GM11168 (cell line): ENCODE measurements around the gene PARP12.

ENCODE experiments used
- in situ Hi-C: fragments of 300-500 bp; cut with MboI; formaldehyde crosslinking; loops from one replicate; pipeline ENCODE4 v1.12.0; 2022; ENCODE audit warnings: low sequenced_read_pairs; ENCODE audit not compliant: unreplicated experiment

The PARP12 gene

GRCh38 chr7:139976838-139977656 is 85.7 kb downstream of the PARP12 start:
- in situ Hi-C loops: no loop called here

DNA sequence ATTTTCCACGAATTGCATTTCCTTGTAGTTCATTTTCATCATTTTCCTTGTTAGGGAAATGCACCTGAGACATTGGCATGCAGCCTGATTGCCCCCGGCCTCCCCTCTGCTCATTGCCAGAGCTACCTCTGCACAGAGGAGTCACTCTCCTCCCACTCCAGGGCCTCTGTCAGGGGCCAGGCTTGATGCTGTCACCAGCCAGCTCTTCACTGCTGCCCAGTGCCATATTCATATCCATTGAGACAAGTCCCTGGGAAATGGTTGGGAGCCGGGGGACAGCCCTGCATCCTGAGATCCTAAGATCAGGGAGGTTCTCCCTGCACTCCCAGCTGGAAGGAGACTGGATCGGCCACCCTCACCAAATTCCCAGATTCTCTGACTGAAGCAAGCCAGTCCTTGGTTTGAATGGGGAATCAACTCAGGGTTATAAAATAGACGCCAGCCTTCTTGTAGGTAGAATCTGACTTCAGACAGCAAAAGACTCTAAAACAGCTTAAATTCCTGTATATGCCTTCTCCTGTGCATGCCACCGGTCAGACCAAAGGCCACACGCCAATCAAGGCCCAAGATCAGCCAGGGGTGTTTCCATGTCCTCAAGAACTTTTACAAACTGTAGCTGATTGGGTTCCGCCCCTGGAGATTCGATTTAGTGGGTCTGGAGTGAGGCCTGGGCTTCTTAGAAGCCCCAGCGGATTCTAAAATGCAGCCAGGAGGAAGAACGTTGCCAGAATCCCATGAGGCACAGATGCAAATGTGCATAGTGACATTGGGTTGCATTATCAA is 86.5 kb downstream of the PARP12 start:
- in situ Hi-C loops: no loop called here

- in situ Hi-C loops: no loop called here
These were observed 88.5 kb downstream of the PARP12 start for GRCh38 chr7:139974179-139974811.
